ENCODE results near the gene TMED7. TPM values are rescaled to one million over a fixed set of nuclear protein-coding genes. Genes with fewer than 3 reads are reported as not detected.
A peak's percentile ranks its signal among the peaks of the same experiment; 100 is the strongest.

Gene TMED7
- total RNA-seq, 1 experiment from 2014 or later: 118 TPM

GRCh38 chr5:115583474-115583873 is 42.4 kb downstream of the TMED7 start:
- peak; percentile 91 for DNase-seq (ENCODE audit: low read depth)

GRCh38 chr5:115580941-115581340 is 44.9 kb downstream of the TMED7 start:
- DNase-seq (ENCODE audit: low read depth): no peak

GRCh38 chr5:115579747-115580173 is 46.1 kb downstream of the TMED7 start:
- peak; percentile 82 for DNase-seq (ENCODE audit: low read depth)

- DNase-seq (ENCODE audit: low read depth): peak; percentile 17
Observed at GRCh38 chr5:115579216-115579615, 46.6 kb downstream of the TMED7 start.

GRCh38 chr5:115578657-115579056 is 47.2 kb downstream of the TMED7 start:
- no peak for DNase-seq (ENCODE audit: low read depth)

GRCh38 chr5:115577741-115578140 is 48.1 kb downstream of the TMED7 start:
- DNase-seq (ENCODE audit: low read depth): no peak

- no peak for DNase-seq (ENCODE audit: low read depth)
Observed at GRCh38 chr5:115577329-115577728, 48.5 kb downstream of the TMED7 start.

GRCh38 chr5:115575167-115576070 is 50.4 kb downstream of the TMED7 start:
- DNase-seq (ENCODE audit: low read depth): peak; percentile 84

GRCh38 chr5:115573133-115573532 is 52.7 kb downstream of the TMED7 start:
- DNase-seq (ENCODE audit: low read depth): peak; percentile 79

- DNase-seq (ENCODE audit: low read depth): peak; percentile 28
Observed at GRCh38 chr5:115571441-115571878, 54.4 kb downstream of the TMED7 start.

GRCh38 chr5:115568668-115569067 is 57.2 kb downstream of the TMED7 start:
- no peak for DNase-seq (ENCODE audit: low read depth)

- DNase-seq (ENCODE audit: low read depth): peak; percentile 51
Observed at GRCh38 chr5:115565233-115565632, 60.6 kb downstream of the TMED7 start.

Other genes starting within 250 kb of the TMED7 start
- 11.4 and 14.3 TPM in 2 replicates for gene FEM1C, start 81.3 kb downstream of the TMED7 start, total RNA-seq (2014; rRNA removed; shearing (Covaris generic))
- gene TICAM2, start 23.6 kb downstream of the TMED7 start, total RNA-seq (2014; rRNA removed; shearing (Covaris generic)): 6.4 and 11.7 TPM in 2 replicates
- gene CDO1, start 190.6 kb upstream of the TMED7 start, total RNA-seq (2014; rRNA removed; shearing (Covaris generic)): 1.9 and 2.6 TPM in 2 replicates
- gene ATG12, start 215.5 kb upstream of the TMED7 start, total RNA-seq (2014; rRNA removed; shearing (Covaris generic)): 58.7 and 64.4 TPM in 2 replicates
- 132 and 135 TPM in 2 replicates for gene AP3S1, start 215.9 kb upstream of the TMED7 start, total RNA-seq (2014; rRNA removed; shearing (Covaris generic))